Stimulated activated CD4-positive, alpha-beta T cell treated with anti-CD3 and anti-CD28 coated beads, TNF-alpha, amount 100 ng/mL, for 1 hour (primary cell): ENCODE measurements around the gene SDSL.

Experiments
- DNase-seq, 3 donors: peaks; one replicate each; pipeline ENCODE4 v3.0.0-alpha.2; 2020; ENCODE audit warnings: low read depth in 3 of 3, low spot score in 1 of 3

SDSL gene

GRCh38 chr12:113420996-113421595, 1.1 kb upstream of the SDSL start:
- DNase-seq = no peak

DNA sequence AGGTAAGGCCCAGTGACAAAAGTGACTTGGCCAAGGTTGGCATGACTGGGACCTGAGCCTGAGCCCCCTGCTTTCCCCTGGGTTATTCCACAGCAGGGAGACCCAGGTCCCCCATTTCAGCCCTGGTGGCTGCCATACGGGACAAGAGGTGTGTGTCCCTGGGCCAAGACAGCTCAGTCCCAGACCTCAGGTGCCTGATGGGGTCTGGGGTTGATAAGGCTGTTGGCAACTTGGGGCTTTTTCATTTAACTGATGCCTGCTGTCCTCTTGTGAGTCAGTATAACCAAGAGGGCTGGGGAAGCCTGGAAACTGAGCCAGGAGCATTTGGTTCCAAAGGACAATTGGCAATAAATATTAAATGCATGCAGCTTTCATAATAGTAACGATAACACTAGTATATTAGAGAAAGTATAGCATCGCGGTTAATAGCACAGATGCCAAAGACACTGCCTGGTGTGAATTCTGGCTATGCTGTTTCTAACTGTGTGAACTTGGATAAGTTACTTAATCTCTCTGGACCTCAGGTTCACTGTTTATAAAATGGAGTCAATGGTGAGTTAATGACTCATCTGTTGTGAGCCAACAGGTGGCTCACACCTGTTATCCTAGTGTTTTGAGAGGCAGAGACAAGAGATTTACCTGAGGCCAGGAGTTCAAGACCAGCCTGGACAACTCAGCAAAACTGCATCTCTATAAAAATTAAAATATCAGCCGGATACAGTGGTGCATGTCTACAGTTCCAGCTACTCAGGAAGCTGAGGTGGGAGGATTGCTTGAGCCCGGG, 898 bp downstream of the SDSL start:
- no peak for DNase-seq

DNA sequence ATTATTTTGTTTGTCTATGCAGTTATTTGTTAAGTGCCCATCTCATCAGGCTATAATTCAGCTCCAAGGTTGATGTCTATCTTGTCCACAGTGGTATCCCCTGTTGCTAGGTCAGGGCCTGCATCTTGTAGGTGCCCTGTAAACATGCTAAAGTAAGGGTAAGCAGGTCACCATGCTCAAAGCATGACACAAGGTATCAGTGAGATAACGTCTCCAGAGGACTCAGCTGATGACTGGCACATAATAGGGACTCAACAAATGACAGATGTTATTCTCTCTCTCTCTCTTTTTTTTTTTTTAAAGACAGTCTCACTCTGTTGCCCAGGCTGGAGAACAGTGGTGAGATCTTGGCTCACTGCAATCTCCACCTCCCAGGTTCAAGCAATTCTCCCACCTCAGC, 2.3 kb downstream of the SDSL start:
- no peak for DNase-seq

GRCh38 chr12:113424915-113425823, 3.0 kb downstream of the SDSL start:
- peak in 2 of 3 donors; percentile 7 to 45 for DNase-seq

GRCh38 chr12:113425960-113426453, 3.8 kb downstream of the SDSL start:
- no peak for DNase-seq

GRCh38 chr12:113427882-113428281, 5.7 kb downstream of the SDSL start:
- DNase-seq = no peak

GRCh38 chr12:113428482-113428881, 6.3 kb downstream of the SDSL start:
- DNase-seq = no peak

DNA sequence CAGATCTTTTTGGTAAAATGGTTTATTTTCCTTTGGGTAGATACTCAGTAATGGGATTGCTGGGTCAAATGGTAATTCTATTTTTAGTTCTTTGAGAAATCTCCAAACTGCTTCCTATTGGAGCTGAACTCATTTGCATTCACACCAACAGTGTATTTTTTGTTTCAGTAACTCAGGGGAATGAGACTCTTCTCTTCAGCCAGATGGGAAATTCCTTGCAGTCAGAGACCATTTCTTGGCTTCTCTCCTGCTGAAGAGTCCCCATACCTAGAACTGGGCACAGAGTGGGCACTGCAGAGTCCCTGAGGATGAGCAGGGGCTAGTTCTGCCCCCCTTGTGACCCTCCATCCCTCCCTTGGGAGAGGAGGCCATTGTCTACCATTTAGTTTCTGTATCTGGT, 10.8 kb downstream of the SDSL start:
- DNase-seq = no peak

GRCh38 chr12:113435367-113435766, 13.2 kb downstream of the SDSL start:
- DNase-seq = no peak

DNA sequence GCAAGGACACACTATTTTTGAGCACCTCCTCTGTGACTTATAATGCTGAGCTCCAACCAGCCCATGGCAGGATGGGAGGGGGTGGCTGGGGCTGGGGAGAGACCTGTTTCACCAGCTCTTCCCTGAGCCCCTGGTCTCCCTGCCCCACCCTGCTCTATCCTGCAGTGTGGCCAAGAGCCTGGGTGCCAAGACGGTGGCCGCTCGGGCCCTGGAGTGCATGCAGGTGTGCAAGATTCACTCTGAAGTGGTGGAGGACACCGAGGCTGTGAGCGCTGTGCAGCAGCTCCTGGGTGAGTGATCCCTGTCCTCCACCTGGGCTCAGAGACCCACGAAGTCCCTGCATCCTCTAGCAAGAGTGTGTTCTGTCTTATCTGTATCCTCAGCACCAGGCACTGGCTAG, 14.4 kb downstream of the SDSL start:
- no peak for DNase-seq

GRCh38 chr12:113436993-113437728, 15.0 kb downstream of the SDSL start:
- no peak for DNase-seq

DNA sequence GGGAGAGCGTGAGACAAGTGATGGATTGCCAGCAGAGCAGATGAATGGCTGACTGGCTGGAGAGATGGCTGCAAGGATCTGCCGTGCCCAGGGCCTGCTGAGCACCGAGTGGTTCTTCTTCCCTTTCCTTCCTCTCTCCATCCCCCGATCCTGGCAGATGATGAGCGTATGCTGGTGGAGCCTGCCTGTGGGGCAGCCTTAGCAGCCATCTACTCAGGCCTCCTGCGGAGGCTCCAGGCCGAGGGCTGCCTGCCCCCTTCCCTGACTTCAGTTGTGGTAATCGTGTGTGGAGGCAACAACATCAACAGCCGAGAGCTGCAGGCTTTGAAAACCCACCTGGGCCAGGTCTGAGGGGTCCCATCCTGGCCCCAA, 15.5 kb downstream of the SDSL start:
- no peak for DNase-seq

DNA sequence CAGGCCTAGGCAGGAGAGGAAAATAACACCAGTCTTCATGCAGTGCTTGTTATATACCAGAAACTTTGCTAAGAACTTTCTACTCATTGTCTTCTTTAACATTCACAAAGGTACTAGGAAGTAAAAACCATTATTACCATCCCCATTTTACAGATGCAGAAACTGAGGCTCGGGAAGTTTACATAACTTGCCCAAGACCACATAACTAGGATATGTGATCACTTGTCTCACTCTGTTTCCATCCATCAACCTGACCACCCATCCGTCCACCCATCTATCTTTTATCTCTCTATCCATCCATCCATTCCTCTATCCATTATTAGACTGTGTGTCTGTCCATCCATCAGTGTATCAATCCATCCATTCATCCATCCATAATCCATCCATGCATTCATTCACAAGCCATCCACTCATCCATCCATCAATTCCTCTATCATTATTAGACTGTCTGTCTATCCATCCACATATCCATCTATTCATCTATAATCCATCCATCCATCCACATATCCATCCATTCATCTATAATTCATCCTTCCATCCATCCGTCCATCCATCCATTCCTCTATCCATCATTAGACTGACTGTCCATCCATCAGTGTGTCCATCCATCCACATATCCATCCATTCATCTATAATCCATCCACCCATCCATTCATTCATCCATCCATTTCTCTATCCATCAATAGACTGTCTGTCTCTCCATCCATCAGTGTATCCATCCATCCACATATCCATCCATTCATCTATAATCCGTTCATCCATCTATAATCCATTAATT, 16.5 kb downstream of the SDSL start:
- no peak for DNase-seq

- DNase-seq = no peak
Measured at GRCh38 chr12:113439301-113439597, 17.1 kb downstream of the SDSL start.

GRCh38 chr12:113439606-113440030, 17.4 kb downstream of the SDSL start:
- DNase-seq = no peak

DNA sequence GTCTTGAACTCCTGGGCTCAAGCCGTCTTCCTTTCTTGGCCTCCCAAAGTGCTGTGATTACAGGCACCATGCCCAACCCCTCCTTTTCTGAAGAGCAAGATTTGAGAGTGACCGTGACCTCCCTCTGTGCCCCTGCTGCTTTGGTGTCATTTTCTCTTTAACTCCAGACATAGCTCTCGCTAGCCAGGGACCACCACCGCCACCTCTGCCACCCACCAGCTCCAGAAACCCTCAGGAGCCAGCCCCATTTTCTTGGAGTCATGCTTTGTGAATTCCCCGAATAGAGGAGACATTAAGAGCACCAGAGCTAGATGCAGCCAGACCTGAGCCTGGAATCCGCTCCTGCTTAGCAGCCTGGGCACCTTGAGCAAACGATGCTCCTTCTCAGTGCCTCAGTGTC, 18.2 kb downstream of the SDSL start:
- DNase-seq = no peak

DNA sequence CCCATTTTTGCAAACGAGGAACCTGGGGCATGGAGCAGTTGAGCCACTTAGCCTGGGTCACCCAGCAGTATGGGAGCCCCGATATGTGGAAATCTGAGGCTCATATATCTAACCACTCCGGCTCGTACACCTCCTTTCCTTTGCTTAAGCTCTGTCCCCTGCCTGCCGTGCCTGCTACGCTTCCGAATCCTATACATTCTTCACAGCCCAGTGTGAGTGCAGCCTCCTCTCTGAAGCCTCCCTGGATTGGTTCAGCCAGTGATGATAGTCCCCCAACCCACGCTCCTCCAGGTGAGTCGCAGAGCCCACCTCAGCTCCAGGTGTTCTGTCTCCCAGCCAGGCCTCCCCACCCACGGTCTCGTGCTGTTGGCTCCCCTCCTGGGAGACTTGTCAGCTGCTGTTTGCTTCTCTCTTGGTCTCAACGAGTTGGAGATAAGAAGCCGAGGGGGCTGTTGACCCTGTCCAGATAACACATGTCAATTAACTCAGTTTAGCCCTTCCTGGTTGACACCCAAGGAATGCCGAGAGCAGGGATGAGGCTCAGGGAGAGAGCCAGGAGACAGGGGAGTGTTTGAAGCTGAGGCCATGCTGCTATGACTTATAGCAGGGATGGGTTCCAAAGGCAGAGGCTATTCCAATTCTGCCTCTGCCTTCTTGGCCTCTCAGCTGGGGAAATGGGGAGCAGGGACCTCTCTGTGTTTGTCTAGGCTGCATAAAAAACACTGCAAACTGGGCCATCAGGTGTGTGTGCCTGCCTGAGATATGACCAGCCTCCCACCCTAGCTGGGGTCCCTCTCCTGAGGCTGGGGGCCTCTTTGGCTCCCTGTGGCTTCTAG, 19.0 kb downstream of the SDSL start:
- no peak for DNase-seq

DNA sequence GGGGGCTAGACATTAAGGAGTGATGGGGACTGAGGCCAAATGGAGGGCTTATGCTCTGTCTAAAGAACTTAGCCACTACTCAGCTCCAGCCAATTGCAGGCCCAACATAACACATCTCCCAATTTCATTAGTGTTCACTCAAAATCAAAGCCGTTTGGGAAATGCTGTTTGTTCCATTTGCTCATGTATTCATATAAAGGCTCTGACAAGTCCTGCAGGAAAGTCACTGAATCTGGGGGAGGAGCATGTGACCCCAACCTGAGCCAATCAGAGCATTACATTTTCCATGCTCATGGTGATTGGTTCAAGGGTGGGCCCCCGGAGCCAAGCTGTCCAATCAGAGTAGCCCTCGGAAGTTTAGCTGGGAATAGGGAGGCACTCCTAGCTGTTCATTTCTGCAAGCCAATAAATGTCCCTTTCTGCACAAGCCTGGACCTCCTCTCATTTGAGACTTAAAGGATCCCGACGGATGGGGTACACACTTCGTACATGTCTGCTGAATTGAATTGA, 20.9 kb downstream of the SDSL start:
- DNase-seq = no peak

GRCh38 chr12:113445544-113446171, 23.5 kb downstream of the SDSL start:
- no peak for DNase-seq
